ENCODE results near the gene RFX4. TPM values are rescaled to one million over a fixed set of nuclear protein-coding genes. Genes with fewer than 3 reads are reported as not detected.

The RFX4 gene
- total and polyA plus RNA-seq, 2 of the 8 experiments (the other 6 are each of a cell fraction or from before 2014, with no cell fraction given), result 0.06 TPM; not detected in 1

DNA sequence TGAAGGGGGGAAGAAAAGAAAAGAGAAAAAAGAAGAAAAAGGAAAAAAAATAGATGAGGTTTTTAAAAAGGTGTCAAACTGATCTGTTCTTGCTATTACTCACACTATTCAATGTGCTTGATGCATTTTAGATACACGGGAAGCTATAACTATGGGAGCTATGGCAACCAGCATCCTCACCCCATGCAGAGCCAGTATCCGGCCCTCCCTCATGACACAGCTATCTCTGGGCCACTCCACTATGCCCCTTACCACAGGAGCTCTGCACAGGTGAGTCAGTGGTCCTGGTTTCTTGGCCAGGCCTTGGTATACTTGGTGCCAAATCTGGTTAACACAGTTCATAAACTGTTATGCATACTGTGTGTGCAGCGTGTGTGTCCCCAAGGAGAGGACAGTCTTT is 167.7 kb downstream of the RFX4 start (continued):
- no peak for TF ChIP-seq MAFK (IDR thresholded peaks at IDR 0.05; ENCODE audit: low read depth, low read length)
- TF ChIP-seq YY1 (IDR thresholded peaks at IDR 0.05; ENCODE audit: low read depth, low read length), result no peak
- TF ChIP-seq ZNF274 (IDR thresholded peaks at IDR 0.05; ENCODE audit: borderline replicate concordance, extremely low read depth, low read length), result no peak
- no peak for TF ChIP-seq CEBPB (IDR thresholded peaks at IDR 0.05; ENCODE audit: low read depth, low read length)
- no peak for TF ChIP-seq TEAD4 (IDR thresholded peaks at IDR 0.05; ENCODE audit: low read depth, low read length)
- no peak for TF ChIP-seq SIX5 (IDR thresholded peaks at IDR 0.05; ENCODE audit: low read depth, low read length)
- TF ChIP-seq SIRT6 (IDR thresholded peaks at IDR 0.05; ENCODE audit: low read length), result no peak
- TF ChIP-seq CBX8 (IDR thresholded peaks at IDR 0.05; ENCODE audit: borderline replicate concordance, low read depth, low read length), result no peak
